Hematopoietic multipotent progenitor cell treated with erythropoietin and hydrocortisone succinate and interleukin-3 and kit ligand, for 15 days (in vitro differentiated cells): ENCODE results near the gene ARHGAP45.

Source experiments
- DNase-seq: peaks from one replicate; pipeline ENCODE4 v3.0.0-alpha.2; 2015; ENCODE audit warnings: low spot score

Gene ARHGAP45

GRCh38 chr19:1086613-1087012, 19.6 kb downstream of the ARHGAP45 start:
- DNase-seq = no peak

GRCh38 chr19:1087813-1088415, 20.9 kb downstream of the ARHGAP45 start:
- DNase-seq = no peak

- DNase-seq = no peak
Measured at GRCh38 chr19:1088416-1089010, 21.5 kb downstream of the ARHGAP45 start.

DNA sequence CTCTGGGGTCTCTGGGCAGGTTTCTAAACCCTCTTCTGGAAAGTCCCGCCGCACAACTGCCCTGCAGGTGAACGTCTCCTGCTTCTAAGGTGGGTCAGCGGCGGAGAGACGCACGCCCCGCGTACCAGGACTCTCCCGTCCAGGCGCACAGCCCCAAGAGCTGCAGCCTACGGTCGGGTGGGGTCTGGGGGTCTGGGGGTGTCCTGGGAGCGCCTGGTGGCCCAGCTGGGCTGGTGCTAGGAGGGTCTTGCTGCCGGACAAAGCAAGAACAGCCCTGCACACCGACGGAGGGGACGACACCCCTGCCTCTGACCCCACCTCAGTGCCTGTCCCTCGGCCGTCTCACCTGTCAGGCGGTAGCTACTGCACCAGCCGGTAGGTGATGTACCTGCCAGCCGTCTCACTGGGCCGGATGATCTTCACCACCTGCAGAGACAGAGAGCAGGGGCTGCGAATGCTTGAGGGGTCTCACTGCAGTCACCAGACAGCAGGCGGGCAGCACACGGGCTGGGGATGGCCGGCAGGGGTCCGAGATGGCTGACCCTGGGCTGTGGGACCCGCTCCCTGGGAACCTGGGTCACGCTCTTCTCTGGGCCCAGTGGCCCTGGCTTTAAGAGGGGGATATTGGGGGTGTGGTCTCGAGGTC, 22.3 kb downstream of the ARHGAP45 start:
- no peak for DNase-seq

DNA sequence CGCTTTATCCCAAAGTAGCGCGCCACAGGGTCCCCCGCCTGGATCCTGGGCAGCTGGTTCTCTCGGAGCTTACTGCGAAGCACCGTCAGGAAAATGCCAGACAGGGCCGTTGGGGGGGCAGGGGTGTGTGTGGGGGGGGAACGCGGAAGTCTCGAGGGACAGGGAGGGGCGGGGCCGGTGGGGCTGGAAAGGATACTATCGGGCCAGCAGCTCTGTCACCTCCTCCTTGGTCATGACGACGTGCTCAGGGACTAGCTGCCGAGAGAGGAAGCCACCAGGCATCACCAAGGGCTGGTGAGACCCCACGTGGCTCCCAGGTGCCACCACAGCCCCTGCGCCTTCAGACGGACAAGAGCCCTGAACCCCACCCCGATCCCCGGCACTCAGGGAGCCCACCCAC, 22.9 kb downstream of the ARHGAP45 start:
- no peak for DNase-seq

GRCh38 chr19:1090731-1091543, 24.0 kb downstream of the ARHGAP45 start:
- no peak for DNase-seq

- no peak for DNase-seq
Measured at GRCh38 chr19:1091544-1092175, 24.7 kb downstream of the ARHGAP45 start.

DNA sequence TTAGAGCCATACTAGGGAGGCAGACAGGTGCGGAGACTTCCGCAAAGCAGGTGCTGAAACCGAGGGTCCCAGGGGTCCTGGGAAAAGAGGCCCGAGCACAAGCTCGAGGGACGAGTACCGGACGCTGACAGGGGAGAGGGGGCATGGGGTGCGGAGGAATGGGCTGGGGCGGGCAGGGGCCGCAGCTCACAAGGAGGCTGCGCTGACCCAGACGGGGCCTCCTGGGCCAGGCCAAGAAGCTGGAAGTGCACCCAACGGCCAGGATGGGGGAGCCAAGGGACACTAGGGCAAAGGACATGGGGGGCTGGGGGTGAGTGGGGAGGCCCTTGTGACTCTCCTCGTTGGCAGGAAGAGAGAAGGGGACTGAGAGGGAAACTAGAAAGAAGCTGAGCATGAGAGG, 26.4 kb downstream of the ARHGAP45 start:
- no peak for DNase-seq

- DNase-seq = no peak
Measured at GRCh38 chr19:1093811-1094553, 27.0 kb downstream of the ARHGAP45 start.

- no peak for DNase-seq
Measured at GRCh38 chr19:1094655-1094977, 27.6 kb downstream of the ARHGAP45 start.

DNA sequence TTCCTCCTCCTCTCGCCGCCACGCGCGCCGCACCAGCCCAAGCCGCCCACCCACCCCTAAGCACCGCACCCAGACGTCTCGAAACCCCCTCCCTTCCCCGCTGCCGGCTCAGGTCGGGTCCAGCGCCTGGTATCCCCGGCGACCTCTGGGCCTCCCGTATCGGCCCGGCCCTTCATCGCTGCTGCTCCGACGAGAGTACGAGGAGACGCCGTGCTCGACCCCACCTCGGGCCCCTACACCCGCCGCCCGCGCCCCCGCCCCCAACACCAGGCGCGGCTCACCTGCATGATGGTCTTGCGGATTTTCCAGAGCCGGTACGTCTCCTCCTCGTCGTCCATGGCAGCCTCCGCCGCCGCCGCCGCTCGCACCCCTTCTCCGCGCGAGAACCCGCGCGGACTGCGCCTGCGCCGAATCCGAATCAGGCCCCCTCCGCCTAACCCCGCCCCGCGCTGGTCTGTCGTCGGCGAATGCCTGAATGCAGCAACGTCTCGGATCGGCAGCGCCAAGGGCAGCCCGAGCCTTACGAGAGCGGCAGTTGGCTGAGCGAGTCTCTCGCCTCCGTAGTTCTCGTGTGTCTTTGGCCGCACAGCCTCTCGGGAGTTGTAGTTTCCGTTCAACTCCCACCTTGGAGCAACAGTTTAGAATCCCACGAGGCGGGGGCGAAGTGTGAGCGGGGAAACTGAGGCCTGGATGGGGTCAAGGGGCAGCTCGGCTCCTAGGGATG, 28.2 kb downstream of the ARHGAP45 start, which contains the start of gene POLR2E:
Gene POLR2E (minus strand): TSS at position 398 of the 724 bp plus-strand sequence. CDS start 60 bp downstream, at position 338.
- DNase-seq = peak; percentile 98

GRCh38 chr19:1097810-1098176, 30.8 kb downstream of the ARHGAP45 start:
- DNase-seq = no peak

GRCh38 chr19:1098177-1099051, 31.4 kb downstream of the ARHGAP45 start:
- DNase-seq = no peak

DNA sequence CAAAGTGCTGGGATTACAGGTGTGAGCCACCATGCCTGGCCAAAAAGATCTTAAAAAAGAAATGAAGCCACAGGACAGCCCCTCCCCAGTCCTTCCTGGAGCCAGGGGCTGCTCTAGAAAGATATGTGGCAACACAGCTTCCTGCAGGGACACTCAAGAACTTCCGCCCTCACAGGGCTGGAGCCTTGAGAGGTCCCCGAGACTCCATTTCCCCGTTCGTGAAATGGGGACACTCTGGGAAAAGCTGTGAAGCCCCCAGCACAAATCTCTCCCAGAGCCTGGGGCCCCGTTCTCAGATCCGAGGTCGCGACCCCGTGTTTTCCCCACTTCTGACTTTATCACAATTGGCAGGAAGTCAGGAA, 34.4 kb downstream of the ARHGAP45 start:
- DNase-seq = peak; percentile 6

DNA sequence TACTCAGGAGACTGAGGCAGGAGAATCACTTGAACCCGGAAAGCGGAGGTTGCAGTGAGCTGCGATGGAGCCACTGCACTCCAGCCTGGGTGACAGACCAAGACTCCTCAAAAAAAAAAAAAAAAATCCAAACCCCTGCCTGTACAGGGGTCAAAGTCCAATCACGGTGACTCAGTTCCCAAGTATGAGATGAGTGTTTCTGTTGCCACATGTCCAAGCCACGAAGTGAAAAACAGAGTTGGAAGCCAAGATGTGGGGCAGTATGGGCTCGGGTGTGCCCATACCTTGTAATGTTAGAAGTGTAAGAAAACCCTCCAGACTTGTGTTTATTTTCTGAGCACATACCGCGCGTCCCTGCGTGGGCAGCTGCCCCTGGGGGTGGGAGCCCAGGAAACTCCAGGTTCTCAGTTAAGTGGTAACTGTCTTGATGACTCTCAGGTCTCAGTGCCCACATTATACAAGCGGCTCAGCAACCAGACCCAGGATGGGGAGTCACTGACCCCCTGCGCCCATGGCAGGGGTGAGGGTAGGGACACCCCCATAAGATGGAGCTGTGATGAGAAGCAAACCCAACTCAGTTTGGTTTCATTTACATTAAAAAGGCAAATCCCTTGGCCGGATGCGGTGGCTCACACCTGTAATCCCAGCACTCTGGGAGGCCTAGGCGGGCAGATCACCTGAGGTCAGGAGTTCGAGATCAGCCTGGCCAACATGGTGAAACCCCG, 35.6 kb downstream of the ARHGAP45 start:
- DNase-seq = peak; percentile 53

- DNase-seq = peak; percentile 52
Measured at GRCh38 chr19:1103132-1103707, 36.3 kb downstream of the ARHGAP45 start.

DNA sequence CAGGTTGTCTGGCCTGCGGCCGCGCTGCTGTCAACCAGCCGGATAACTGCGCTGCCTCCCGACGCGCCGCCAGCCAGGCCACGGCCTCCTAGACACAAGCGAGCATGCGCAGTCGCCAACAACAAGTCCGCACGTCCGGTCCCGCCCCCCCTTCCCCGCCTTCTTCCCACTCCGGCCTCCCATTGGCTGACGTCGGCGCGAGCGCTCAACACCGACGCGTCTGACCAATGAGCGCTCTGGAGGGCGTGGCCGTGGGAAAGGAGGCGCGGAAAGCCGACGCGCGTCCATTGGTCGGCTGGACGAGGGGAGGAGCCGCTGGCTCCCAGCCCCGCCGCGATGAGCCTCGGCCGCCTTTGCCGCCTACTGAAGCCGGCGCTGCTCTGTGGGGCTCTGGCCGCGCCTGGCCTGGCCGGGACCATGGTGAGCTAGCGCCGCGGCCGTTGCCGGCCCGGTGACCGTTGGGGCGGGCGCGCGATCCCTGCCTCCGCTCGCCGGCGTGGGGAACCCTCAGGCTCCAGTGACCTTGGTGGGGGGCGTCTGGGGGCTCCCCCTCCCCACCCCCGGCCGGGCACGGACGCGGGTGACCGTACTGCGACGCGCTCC, 36.8 kb downstream of the ARHGAP45 start, which contains the start of gene GPX4:
Gene GPX4 (plus strand): TSS at position 287 of the 603 bp plus-strand sequence. CDS start 50 bp downstream, at position 337.
- DNase-seq = peak; percentile 100

DNA sequence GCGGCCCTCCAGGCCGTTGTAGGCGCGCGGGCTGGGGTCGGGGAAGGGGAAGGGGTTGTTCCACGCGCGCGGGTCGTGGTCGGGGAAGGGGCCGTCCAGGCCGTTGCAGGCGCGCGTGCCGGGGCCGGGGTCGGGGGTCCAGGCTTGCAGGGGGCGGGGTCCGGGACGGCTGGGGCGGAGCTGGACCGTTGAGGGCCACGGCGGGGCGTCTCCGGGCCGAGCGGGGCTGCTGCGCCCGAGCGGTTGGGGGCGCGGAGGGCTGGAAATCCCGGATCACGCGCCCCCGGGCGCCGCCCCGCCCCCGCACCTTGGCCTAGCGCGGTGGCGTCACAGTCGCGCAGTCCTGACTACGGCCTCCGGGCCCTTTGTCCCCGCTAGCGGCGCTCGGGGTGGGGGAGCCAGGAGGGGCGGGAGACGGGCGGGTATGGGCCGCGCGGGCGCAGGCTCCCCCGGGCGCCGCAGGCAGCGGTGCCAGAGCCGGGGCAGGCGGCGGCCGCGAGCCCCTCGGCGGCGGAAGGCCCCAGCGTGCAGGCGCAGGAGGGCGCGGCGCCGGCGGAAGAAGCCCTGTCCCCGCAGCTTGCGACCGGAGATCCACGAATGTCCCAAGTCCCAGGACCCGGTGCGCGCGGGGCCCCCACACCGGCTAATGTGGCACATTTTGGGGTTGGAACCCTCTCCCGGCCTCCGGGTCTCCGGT, 37.5 kb downstream of the ARHGAP45 start:
- DNase-seq = peak; percentile 50
